ENCODE data around the gene CLDN19. TPM values are rescaled to one million over a fixed set of nuclear protein-coding genes. Genes with fewer than 3 reads are reported as not detected.

The CLDN19 gene
- total RNA-seq, 1 experiment from 2014 or later = 12.5 TPM

DNA sequence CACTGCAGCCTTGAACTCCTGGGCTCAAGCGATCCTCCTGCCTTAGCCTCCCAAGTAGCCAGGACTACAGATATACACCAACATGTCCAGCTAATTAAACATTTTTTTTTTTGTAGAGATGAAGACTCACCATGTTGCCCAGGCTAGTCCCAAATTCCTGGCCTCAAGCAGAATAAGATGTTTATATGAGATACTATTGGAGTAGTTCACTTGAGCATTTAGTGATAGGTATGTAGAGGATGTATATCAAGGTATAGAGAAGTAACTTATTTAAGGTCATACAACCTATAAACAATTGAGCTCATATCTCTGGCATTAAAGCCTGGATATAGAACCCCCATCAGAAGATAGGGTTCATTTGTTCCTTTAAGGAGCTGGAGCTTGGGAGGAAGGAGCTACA, 40.1 kb upstream of the CLDN19 start:
- H3K36me3 Mint-ChIP-seq (ENCODE audit: insufficient read depth in 1 of 3, low read depth in 3 of 3) = peaks cover 18 to 70% (median 56%) of the 10 kb centered on the region in 3 experiments
- H2BK5ac ChIP-seq (ENCODE audit: insufficient read length, low read length) = no peak overlapping the region

More for the DNA sequence above, 40.1 kb upstream of the CLDN19 start:
- no peak overlapping the region for H3K4me3 Mint-ChIP-seq
- Histone ChIP-seq H3K27ac (ENCODE audit: insufficient read length, low read depth, low read length) (no peak overlapping the region), H2BK20ac (ENCODE audit: low read depth, low read length, poor library complexity, severe bottlenecking) (no peak overlapping the region), H3K23ac (ENCODE audit: insufficient read length, low read depth, low read length) (no peak overlapping the region), H4K5ac (ENCODE audit: insufficient read length, low read depth, low read length) (no peak overlapping the region), H3K9ac (ENCODE audit: extremely low read depth, insufficient read length, low read length) (no peak overlapping the region), H2BK15ac (ENCODE audit: low read depth, low read length) (no peak overlapping the region), H4K8ac (replicated peaks; ENCODE audit: insufficient read length, low read depth, low read length) (no peak overlapping the region), H2BK12ac (ENCODE audit: insufficient read length, low read depth, low read length) (no peak overlapping the region), H3K79me1 (ENCODE audit: insufficient read depth, low read depth, low read length, poor library complexity, severe bottlenecking) (no peaks in the 10 kb centered on the region), H3K23me2 (ENCODE audit: insufficient read length, low read depth, low read length, poor library complexity, severe bottlenecking) (no peaks in the 10 kb centered on the region), H3K4ac (ENCODE audit: low read depth, low read length) (no peak overlapping the region), H3T11ph (ENCODE audit: low read length) (no peak overlapping the region), H3K4me2 (ENCODE audit: insufficient read depth, insufficient read length, low read length) (no peak overlapping the region), H2AFZ (ENCODE audit: low read length) (no peak overlapping the region), H3K79me2 (ENCODE audit: insufficient read depth, low read length) (no peaks in the 10 kb centered on the region), H4K91ac (ENCODE audit: insufficient read length, low read depth, low read length) (no peak overlapping the region), H4K20me1 (ENCODE audit: control insufficient read depth, insufficient read depth, insufficient read length) (no peaks in the 10 kb centered on the region), H3K9me3 (ENCODE audit: control insufficient read depth, low read depth, low read length) (no peaks in the 10 kb centered on the region), H3K4me1 (ENCODE audit: insufficient read depth, low read length) (no peaks in the 10 kb centered on the region), H3K14ac (ENCODE audit: insufficient read depth, low read length) (no peak overlapping the region), H3K27me3 (ENCODE audit: insufficient read depth, low read length) (no peaks in the 10 kb centered on the region), H3K18ac (ENCODE audit: insufficient read length, low read depth, low read length) (no peak overlapping the region), H2AK5ac (ENCODE audit: insufficient read length, low read length) (no peak overlapping the region), H2BK120ac (ENCODE audit: low read depth, low read length, poor library complexity, severe bottlenecking) (no peak overlapping the region), H3K56ac (ENCODE audit: insufficient read length, low read depth, low read length) (no peak overlapping the region)
- DNase-seq = no peak
- H3K9me3 Mint-ChIP-seq = no peaks in the 10 kb centered on the region
- TF ChIP-seq, protein P1, sequence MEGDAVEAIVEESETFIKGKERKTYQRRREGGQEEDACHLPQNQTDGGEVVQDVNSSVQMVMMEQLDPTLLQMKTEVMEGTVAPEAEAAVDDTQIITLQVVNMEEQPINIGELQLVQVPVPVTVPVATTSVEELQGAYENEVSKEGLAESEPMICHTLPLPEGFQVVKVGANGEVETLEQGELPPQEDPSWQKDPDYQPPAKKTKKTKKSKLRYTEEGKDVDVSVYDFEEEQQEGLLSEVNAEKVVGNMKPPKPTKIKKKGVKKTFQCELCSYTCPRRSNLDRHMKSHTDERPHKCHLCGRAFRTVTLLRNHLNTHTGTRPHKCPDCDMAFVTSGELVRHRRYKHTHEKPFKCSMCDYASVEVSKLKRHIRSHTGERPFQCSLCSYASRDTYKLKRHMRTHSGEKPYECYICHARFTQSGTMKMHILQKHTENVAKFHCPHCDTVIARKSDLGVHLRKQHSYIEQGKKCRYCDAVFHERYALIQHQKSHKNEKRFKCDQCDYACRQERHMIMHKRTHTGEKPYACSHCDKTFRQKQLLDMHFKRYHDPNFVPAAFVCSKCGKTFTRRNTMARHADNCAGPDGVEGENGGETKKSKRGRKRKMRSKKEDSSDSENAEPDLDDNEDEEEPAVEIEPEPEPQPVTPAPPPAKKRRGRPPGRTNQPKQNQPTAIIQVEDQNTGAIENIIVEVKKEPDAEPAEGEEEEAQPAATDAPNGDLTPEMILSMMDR (conservative IDR thresholded peaks at IDR 0.05) = no peak
- no peaks in the 10 kb centered on the region for H3K27me3 Mint-ChIP-seq (ENCODE audit: low read depth)
- H3K4me1 Mint-ChIP-seq = 0 out of 4 replicates have a peak, but pooled peaks cover 0 to 3% of the 10 kb centered on the region in 2 experiments
- H3K27ac Mint-ChIP-seq = no peak overlapping the region
- no CpG with 5 or more reads among the region's 1 CpG for WGBS (ENCODE audit: extremely low coverage, insufficient read length, low lambda C conversion rate)

All from H9 (cell line).